HG03575 (cell line): ENCODE measurements around the gene DACT1.
"Not testable (repeated sequence)": the region's sequence is repeated elsewhere in the genome, so short reads cannot be mapped to it uniquely, and the experiment has no call there.

Experiments
- ATAC-seq: cut with Tn5 transposase; IDR thresholded peaks from one replicate; pipeline ENCODE4 v1.9.1; 2021; ENCODE audit not compliant: unreplicated experiment, insufficient number of reproducible peaks, low FRiP score; ENCODE audit errors: extremely low read depth

The DACT1 gene

GRCh38 chr14:58637391-58638230, at the start of gene DACT1:
DACT1 (plus strand) TSS chr14:58637962; CDS start chr14:58638203, 241 bp downstream.
- ATAC-seq: no peak

- ATAC-seq: not testable (repeated sequence)
Measured at GRCh38 chr14:58588321-58588720, 49.4 kb upstream of the DACT1 start.

- no peak for ATAC-seq
Measured at GRCh38 chr14:58593977-58594376, 43.8 kb upstream of the DACT1 start.

GRCh38 chr14:58597041-58597440, 40.7 kb upstream of the DACT1 start:
- no peak for ATAC-seq

- ATAC-seq: no peak
Measured at GRCh38 chr14:58598028-58598803, 39.5 kb upstream of the DACT1 start.

GRCh38 chr14:58598804-58599525, 38.8 kb upstream of the DACT1 start:
- ATAC-seq: no peak

- no peak for ATAC-seq
Measured at GRCh38 chr14:58599707-58600106, 38.1 kb upstream of the DACT1 start.

- ATAC-seq: no peak
Measured at GRCh38 chr14:58605465-58605864, 32.3 kb upstream of the DACT1 start.

- no peak for ATAC-seq
Measured at GRCh38 chr14:58607131-58607951, 30.4 kb upstream of the DACT1 start.

GRCh38 chr14:58607952-58608317, 29.8 kb upstream of the DACT1 start:
- no peak for ATAC-seq

- no peak for ATAC-seq
Measured at GRCh38 chr14:58617619-58618018, 20.1 kb upstream of the DACT1 start.

- ATAC-seq: no peak
Measured at GRCh38 chr14:58620011-58620410, 17.8 kb upstream of the DACT1 start.

GRCh38 chr14:58625438-58625837, 12.3 kb upstream of the DACT1 start:
- no peak for ATAC-seq

GRCh38 chr14:58626431-58626831, 11.3 kb upstream of the DACT1 start:
- no peak for ATAC-seq

GRCh38 chr14:58628406-58628805, 9.4 kb upstream of the DACT1 start:
- no peak for ATAC-seq

GRCh38 chr14:58629281-58629680, 8.5 kb upstream of the DACT1 start:
- ATAC-seq: no peak

GRCh38 chr14:58631732-58632131, 6.0 kb upstream of the DACT1 start:
- no peak for ATAC-seq

- no peak for ATAC-seq
Measured at GRCh38 chr14:58633831-58634230, 3.9 kb upstream of the DACT1 start.
